Activated T-cell treated with anti-CD3 and anti-CD28 coated beads for 4 hours (primary cell): ENCODE measurements around the gene DGCR6.
"Not testable (repeated sequence)": the region's sequence is repeated elsewhere in the genome, so short reads cannot be mapped to it uniquely, and the experiment has no call there.

Experiments used
- DNase-seq: peaks from one replicate; pipeline ENCODE4 v3.0.0-alpha.2; 2020

DGCR6 gene

GRCh38 chr22:18931905-18932652, 26.0 kb downstream of the DGCR6 start:
- DNase-seq: no peak

- DNase-seq: no peak
Observed at GRCh38 chr22:18933914-18934313, 27.8 kb downstream of the DGCR6 start.

- DNase-seq: not testable (repeated sequence)
Observed at GRCh38 chr22:18934688-18935087, 28.6 kb downstream of the DGCR6 start.

- DNase-seq: no peak
Observed at GRCh38 chr22:18935889-18936529, 29.9 kb downstream of the DGCR6 start, which contains the start of gene PRODH. Gene PRODH (minus strand): TSS chr22:18936293. CDS start chr22:18936287, 6 bp downstream.

GRCh38 chr22:18938691-18939090, 32.6 kb downstream of the DGCR6 start:
- DNase-seq: not testable (repeated sequence)

DNA sequence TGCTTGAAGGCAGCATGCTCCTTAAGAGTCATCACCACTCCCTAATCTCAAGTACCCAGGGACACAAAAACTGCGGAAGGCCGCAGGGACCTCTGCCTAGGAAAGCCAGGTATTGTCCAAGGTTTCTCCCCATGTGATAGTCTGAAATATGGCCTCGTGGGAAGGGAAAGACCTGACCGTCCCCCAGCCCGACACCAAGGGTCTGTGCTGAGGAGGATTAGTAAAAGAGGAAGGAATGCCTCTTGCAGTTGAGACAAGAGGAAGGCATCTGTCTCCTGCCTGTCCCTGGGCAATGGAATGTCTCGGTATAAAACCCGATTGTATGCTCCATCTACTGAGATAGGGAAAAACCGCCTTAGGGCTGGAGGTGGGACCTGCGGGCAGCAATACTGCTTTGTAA, 41.0 kb downstream of the DGCR6 start:
- DNase-seq: not testable (repeated sequence)

DNA sequence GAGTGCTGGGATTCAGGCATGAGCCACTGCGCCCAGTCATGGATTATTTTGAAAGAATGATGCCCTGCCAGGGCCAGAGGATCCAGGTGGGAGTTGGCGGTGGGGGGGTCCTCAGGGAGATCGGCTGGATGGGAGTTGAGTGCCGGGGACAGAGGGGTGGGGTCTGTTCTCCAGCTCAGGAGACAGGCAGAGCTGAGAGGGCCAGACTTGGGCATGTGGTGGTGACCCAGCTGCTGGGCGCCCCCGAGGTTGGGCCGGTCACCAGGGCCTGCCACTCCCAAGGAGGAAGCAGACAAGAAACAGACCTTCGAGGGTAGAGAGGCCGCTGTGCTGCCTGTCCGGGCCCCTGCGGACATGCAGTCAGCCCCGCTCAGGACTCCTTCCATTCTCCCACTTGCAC, 41.8 kb downstream of the DGCR6 start:
- DNase-seq: no peak

GRCh38 chr22:18950141-18950540, 44.0 kb downstream of the DGCR6 start:
- DNase-seq: no peak

GRCh38 chr22:18952022-18952421, 45.9 kb downstream of the DGCR6 start:
- DNase-seq: no peak

DNA sequence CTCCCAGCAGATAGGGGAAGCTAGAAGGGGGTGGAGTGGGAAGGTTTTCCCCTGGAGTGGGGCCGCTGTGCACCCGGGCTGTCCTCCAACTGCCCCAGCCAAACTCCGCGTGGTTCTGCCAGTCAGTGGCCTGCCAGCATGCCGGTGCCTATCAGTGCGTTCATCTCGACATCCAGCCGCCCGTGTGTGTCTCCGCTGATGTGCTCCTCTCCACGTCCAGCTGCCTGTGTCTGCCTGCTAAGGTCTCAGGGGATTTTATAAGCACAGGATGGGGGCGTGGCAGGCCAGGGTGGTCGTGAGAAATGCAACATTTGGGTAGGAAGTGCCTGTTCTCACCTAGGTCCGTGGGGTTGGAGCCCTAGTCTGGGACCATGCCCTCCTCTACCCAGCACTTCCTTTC, 47.0 kb downstream of the DGCR6 start:
- not testable (repeated sequence) for DNase-seq

- DNase-seq: peak; percentile 23
Observed at GRCh38 chr22:18954303-18954989, 48.3 kb downstream of the DGCR6 start.

- no peak for DNase-seq
Observed at GRCh38 chr22:18954990-18955571, 49.0 kb downstream of the DGCR6 start.

GRCh38 chr22:18955696-18956095, 49.6 kb downstream of the DGCR6 start:
- no peak for DNase-seq

GRCh38 chr22:18956121-18956895, 50.2 kb downstream of the DGCR6 start:
- not testable (repeated sequence) for DNase-seq

- not testable (repeated sequence) for DNase-seq
Observed at GRCh38 chr22:18956956-18957355, 50.8 kb downstream of the DGCR6 start.

DNA sequence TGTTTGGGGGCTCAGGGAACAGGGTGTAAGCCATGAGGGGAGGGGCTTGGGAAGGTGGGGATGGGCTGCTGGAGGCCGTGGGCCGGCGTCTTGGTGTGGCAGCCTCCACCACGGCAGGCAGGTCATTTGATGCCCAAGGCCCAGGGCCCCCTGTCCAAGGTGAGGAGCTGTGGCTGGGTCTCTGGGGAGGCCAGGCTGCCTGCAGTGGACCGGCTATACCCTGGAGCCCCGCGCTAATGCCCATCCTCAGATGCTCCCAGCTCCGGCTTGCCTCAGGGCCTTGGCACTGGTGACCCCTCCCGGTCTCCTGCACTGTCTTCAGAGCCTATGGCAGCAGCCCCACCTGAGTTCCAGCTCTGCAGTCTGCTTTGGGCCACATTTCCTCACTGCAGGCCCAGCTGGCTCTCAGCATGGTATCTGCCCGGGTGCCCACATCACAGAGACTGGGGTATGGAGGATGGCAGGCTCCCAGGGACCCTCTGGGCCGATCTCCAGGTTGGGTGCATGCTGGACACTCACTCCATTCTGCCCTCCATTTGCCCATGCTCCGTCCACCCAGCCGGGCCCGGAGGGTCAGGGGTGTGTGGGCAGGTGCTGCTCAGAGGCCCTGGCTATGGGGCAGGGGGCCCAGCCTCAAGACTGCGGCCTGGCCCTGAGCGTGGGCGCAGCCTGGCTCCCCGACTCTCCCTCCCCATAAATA, 51.7 kb downstream of the DGCR6 start:
- not testable (repeated sequence) for DNase-seq

DNA sequence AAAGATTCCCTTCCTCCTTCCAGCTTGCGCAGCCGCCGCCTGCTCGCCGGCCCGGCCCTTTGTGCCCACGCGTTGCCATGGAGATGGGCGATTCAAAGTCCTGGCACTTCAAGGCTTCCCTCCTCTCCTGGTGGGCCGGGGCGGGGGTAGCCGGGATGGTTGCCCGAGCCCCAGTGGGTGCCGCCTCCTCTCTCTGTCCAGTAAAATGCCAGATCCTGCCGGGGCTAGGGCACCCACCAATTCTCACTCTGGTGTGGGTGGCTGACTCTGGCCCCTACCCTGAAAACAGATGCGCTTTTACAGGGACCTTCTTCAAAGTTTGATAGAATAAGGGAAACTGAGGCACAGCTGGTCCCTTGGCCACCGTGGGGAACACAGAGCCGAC, 52.2 kb downstream of the DGCR6 start:
- DNase-seq: not testable (repeated sequence)

GRCh38 chr22:18958738-18959137, 52.6 kb downstream of the DGCR6 start:
- peak; percentile 4 for DNase-seq

DNA sequence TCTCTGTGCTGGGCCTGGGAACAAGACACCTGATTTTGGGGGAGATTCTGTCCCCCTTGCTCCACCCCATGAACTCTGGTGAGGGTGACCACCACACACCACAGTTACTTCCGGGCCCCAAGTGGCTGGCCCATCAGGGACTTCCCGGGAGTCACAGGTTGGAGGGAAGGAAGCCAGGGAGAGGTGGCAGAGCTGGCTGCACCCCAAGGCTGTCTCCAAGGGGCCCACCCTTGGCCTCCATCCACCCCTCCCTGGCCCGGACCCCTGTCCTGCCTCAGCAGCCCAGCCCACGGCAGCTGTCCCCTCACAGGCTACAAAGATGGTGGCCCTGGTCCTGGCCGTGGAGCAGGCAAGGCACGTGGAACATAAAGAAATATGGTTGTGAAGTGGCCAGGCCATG, 53.1 kb downstream of the DGCR6 start:
- DNase-seq: not testable (repeated sequence)

DNA sequence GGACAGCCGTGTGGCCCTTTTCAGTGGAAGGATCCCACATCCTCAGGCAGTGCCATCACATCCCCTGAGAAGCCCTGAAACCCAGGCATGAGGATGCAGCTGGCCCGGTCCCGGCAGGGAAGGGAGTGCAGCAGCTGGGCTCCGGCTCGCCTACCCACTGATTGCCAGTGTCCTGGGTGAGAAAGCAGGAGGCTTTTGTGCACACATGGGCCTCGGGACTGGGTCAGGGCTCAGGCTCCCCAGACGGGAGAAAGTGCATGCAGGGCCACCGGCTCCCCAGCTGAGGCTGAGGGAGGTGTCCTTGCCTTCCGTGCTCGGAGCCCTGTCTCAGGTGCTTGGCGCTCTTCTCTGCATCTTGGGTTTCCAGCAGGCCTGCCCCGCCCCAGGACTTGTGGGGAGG, 53.6 kb downstream of the DGCR6 start:
- DNase-seq: not testable (repeated sequence)

GRCh38 chr22:18960166-18960820, 54.2 kb downstream of the DGCR6 start:
- not testable (repeated sequence) for DNase-seq
